WTC11 (cell line): Measurements from ENCODE around the gene ELOVL6. TPM values are rescaled to one million over a fixed set of nuclear protein-coding genes. Genes with fewer than 3 reads are reported as not detected.
A peak's percentile ranks its signal among the peaks of the same experiment; 100 is the strongest.

Source experiments
- ATAC-seq: fragments of 200-7000 bp; cut with Tn5 transposase; 2 replicates; pipeline ENCODE4 v1.10.0; 2021; ENCODE audit warnings: mild to moderate bottlenecking, moderate library complexity
- CTCF ChIA-PET: fragments of 300-600 bp; sonication (Branson Sonifier 250); formaldehyde crosslinking; loops from one replicate; lab custom pipeline; 2021; ENCODE audit warnings: antibody characterized with exemption; lab: Charles Lee
- POLR2A ChIA-PET: fragments of 350-600 bp; sonication (Branson Sonifier 250); formaldehyde crosslinking; loops from one replicate; lab custom pipeline; 2021; ENCODE audit warnings: antibody characterized with exemption; lab: Charles Lee
- DNase-seq: peaks from one replicate; pipeline ENCODE4 v3.0.0; 2021; ENCODE audit warnings: low spot score
- H3K27ac Mint-ChIP-seq: 2 replicates; pipeline ENCODE4 v1.8.0; 2021; ENCODE audit warnings: mixed read lengths
- H3K27me3 Mint-ChIP-seq: 2 replicates; pipeline ENCODE4 v1.8.0; 2021; ENCODE audit warnings: low read depth, mild to moderate bottlenecking, moderate library complexity, mixed read lengths
- H3K36me3 Mint-ChIP-seq: 2 replicates; pipeline ENCODE4 v1.8.0; 2021; ENCODE audit warnings: mixed read lengths
- H3K4me1 Mint-ChIP-seq: 2 replicates; pipeline ENCODE4 v1.8.0; 2022; ENCODE audit warnings: mixed read lengths
- H3K4me3 Mint-ChIP-seq: 2 replicates; pipeline ENCODE4 v1.8.0; 2021; ENCODE audit warnings: mild to moderate bottlenecking, moderate library complexity, mixed read lengths
- H3K9me3 Mint-ChIP-seq: 2 replicates; pipeline ENCODE4 v1.8.0; 2021; ENCODE audit warnings: mixed read lengths
- CBFB ChIP-seq: sonication (generic); formaldehyde crosslinking; IDR thresholded peaks from 2 replicates; pipeline ENCODE4 v1.8.1; 2022; ENCODE audit warnings: mild to moderate bottlenecking, low read depth, missing genetic modification reagents
- CREB1 ChIP-seq: sonication (generic); formaldehyde crosslinking; IDR thresholded peaks from 2 replicates; pipeline ENCODE4 v1.8.0; 2023; ENCODE audit warnings: mild to moderate bottlenecking, missing genetic modification reagents
- EMX1 ChIP-seq: fragments of 250-450 bp; sonication (Bioruptor Pico); IDR thresholded peaks from 2 replicates; pipeline ENCODE4 v1.8.0; 2021; ENCODE audit warnings: mild to moderate bottlenecking
- FOXK1 ChIP-seq: sonication (generic); formaldehyde crosslinking; IDR thresholded peaks from 2 replicates; pipeline ENCODE4 v1.8.0; 2022; ENCODE audit warnings: mild to moderate bottlenecking, moderate library complexity, missing genetic modification reagents
- GABPB1 ChIP-seq: sonication (generic); formaldehyde crosslinking; IDR thresholded peaks from 2 replicates; pipeline ENCODE4 v1.8.1; 2023; ENCODE audit warnings: mild to moderate bottlenecking, missing genetic modification reagents
- GTF2I ChIP-seq: fragments of 250-450 bp; sonication (Bioruptor Pico); conservative IDR thresholded peaks from 2 replicates; pipeline ENCODE4 v1.4.0; 2021; ENCODE audit warnings: mild to moderate bottlenecking
- NR2C2 ChIP-seq: sonication (generic); formaldehyde crosslinking; IDR thresholded peaks from 2 replicates; pipeline ENCODE4 v1.8.0; 2022; ENCODE audit warnings: mild to moderate bottlenecking, missing genetic modification reagents
- NR3C1 ChIP-seq: sonication (generic); formaldehyde crosslinking; conservative IDR thresholded peaks from 2 replicates; pipeline ENCODE4 v1.8.1; 2023; ENCODE audit warnings: low read depth, mild to moderate bottlenecking, missing genetic modification reagents
- SMAD4 ChIP-seq: sonication (generic); formaldehyde crosslinking; IDR thresholded peaks from 2 replicates; pipeline ENCODE4 v1.8.0; 2022; ENCODE audit warnings: mild to moderate bottlenecking, missing genetic modification reagents
- SOX15 ChIP-seq: fragments of 250-450 bp; sonication (Bioruptor Pico); IDR thresholded peaks from 2 replicates; pipeline ENCODE4 v1.9.0; 2021; ENCODE audit warnings: mild to moderate bottlenecking
- TCF7 ChIP-seq: sonication (generic); formaldehyde crosslinking; IDR thresholded peaks from 2 replicates; pipeline ENCODE4 v1.8.0; 2022; ENCODE audit warnings: mild to moderate bottlenecking, low read depth, missing genetic modification reagents, moderate library complexity
- TEAD4 ChIP-seq: sonication (generic); formaldehyde crosslinking; IDR thresholded peaks from 2 replicates; pipeline ENCODE4 v1.8.0; 2022; ENCODE audit warnings: mild to moderate bottlenecking, missing genetic modification reagents
- TP53 ChIP-seq: sonication (generic); formaldehyde crosslinking; IDR thresholded peaks from 2 replicates; pipeline ENCODE4 v1.8.1; 2023; ENCODE audit warnings: mild to moderate bottlenecking, missing genetic modification reagents
- ZBTB21 ChIP-seq: sonication (generic); formaldehyde crosslinking; IDR thresholded peaks from 2 replicates; pipeline ENCODE4 v1.8.1; 2023; ENCODE audit warnings: mild to moderate bottlenecking, missing genetic modification reagents, borderline replicate concordance
- ZNF219 ChIP-seq: sonication (generic); formaldehyde crosslinking; IDR thresholded peaks from 2 replicates; pipeline ENCODE4 v1.8.0; 2023; ENCODE audit warnings: missing genetic modification reagents, mild to moderate bottlenecking, borderline replicate concordance
- ZNF317 ChIP-seq: sonication (generic); formaldehyde crosslinking; IDR thresholded peaks from 2 replicates; pipeline ENCODE4 v1.8.1; 2023; ENCODE audit warnings: low read depth, mild to moderate bottlenecking, moderate library complexity, missing genetic modification reagents, borderline replicate concordance
- ZNF423 ChIP-seq: fragments of 250-450 bp; sonication (Bioruptor Pico); IDR thresholded peaks from 2 replicates; pipeline ENCODE4 v2.1.2; 2022; ENCODE audit warnings: mild to moderate bottlenecking, moderate library complexity
- total RNA-seq: library from RNA; stranded (reverse); gene quantifications from 3 replicates; pipeline ENCODE4 v1.2.3, GENCODE V29; 2021
- TF ChIP-seq, protein P1 (sequence below): sonication (generic); formaldehyde crosslinking; IDR thresholded peaks from 2 replicates; pipeline ENCODE4 v1.8.0; 2022; ENCODE audit warnings: mild to moderate bottlenecking, missing genetic modification reagents
- TF ChIP-seq, protein P2 (sequence below): sonication (generic); formaldehyde crosslinking; IDR thresholded peaks from 2 replicates; pipeline ENCODE4 v1.8.1; 2023; ENCODE audit warnings: mild to moderate bottlenecking, missing genetic modification reagents, moderate library complexity
- TF ChIP-seq, protein P3 (sequence below): sonication (generic); formaldehyde crosslinking; IDR thresholded peaks from 2 replicates; pipeline ENCODE4 v1.8.0; 2022; ENCODE audit warnings: mild to moderate bottlenecking, missing genetic modification reagents

ELOVL6 gene
- total RNA-seq, 1 experiment from 2014 or later = 87.4 TPM

GRCh38 chr4:110190249-110190648 is 8.2 kb downstream of the ELOVL6 start (continued):
- no peak for TF ChIP-seq SMAD4
- no peak for TF ChIP-seq CBFB (CRISPR knock-in tag)

GRCh38 chr4:110188113-110188512 is 10.3 kb downstream of the ELOVL6 start:
- POLR2A ChIA-PET = no interaction called here
- peak overlapping the region; percentile 69; the same call in 1 of the 2 replicates for H3K27ac Mint-ChIP-seq
- TF ChIP-seq, protein P1, sequence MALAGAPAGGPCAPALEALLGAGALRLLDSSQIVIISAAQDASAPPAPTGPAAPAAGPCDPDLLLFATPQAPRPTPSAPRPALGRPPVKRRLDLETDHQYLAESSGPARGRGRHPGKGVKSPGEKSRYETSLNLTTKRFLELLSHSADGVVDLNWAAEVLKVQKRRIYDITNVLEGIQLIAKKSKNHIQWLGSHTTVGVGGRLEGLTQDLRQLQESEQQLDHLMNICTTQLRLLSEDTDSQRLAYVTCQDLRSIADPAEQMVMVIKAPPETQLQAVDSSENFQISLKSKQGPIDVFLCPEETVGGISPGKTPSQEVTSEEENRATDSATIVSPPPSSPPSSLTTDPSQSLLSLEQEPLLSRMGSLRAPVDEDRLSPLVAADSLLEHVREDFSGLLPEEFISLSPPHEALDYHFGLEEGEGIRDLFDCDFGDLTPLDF (CRISPR knock-in tag) = no peak
- TF ChIP-seq, all 79 proteins: peak for 0
- CTCF ChIA-PET = no interaction called here
- no peaks in the 10 kb centered on the region for H3K9me3 Mint-ChIP-seq
- no peaks in the 10 kb centered on the region for H3K27me3 Mint-ChIP-seq
- DNase-seq (no peak), ATAC-seq (no peak)
- H3K4me1 Mint-ChIP-seq = peaks cover 45% of the 10 kb centered on the region
- H3K4me3 Mint-ChIP-seq = no peak overlapping the region
- H3K36me3 Mint-ChIP-seq = peaks cover 23% of the 10 kb centered on the region

GRCh38 chr4:110184791-110185155 is 13.6 kb downstream of the ELOVL6 start:
- Mint-ChIP-seq H3K4me3 (no peak overlapping the region), H3K9me3 (no peaks in the 10 kb centered on the region), H3K4me1 (peaks cover 37% of the 10 kb centered on the region), H3K27me3 (no peaks in the 10 kb centered on the region), H3K36me3 (peaks cover 15% of the 10 kb centered on the region; the same call in 1 of the 2 replicates), H3K27ac (peak overlapping the region; percentile 83)
- TF ChIP-seq ZNF219 (CRISPR knock-in tag) (no peak), TEAD4 (no peak), NR2C2 (CRISPR knock-in tag) (no peak), GTF2I (no peak), ZNF317 (CRISPR knock-in tag) (no peak), EMX1 (CRISPR knock-in tag) (no peak), ZNF423 (CRISPR knock-in tag) (no peak), NR3C1 (CRISPR knock-in tag) (no peak)
- TF ChIP-seq, protein P1 (CRISPR knock-in tag) = no peak
- TF ChIP-seq, protein P2, sequence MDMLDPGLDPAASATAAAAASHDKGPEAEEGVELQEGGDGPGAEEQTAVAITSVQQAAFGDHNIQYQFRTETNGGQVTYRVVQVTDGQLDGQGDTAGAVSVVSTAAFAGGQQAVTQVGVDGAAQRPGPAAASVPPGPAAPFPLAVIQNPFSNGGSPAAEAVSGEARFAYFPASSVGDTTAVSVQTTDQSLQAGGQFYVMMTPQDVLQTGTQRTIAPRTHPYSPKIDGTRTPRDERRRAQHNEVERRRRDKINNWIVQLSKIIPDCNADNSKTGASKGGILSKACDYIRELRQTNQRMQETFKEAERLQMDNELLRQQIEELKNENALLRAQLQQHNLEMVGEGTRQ (CRISPR knock-in tag) = no peak
- ATAC-seq (peak; percentile 28; the same call in 1 of the 2 replicates), DNase-seq (no peak)
- CTCF ChIA-PET = interaction anchor here (0.8 to 1.3 kb wide), 3 partner anchors 12 to 130 kb away, joined by 3 to 6 read pairs (median 3); no protein-coding TSS in a partner anchor
- POLR2A ChIA-PET = interaction anchor here (0.7 to 1.1 kb wide), 3 partner anchors 9 to 47 kb away, joined by 3 to 4 read pairs (median 3); partner anchors contain the start of gene ELOVL6

GRCh38 chr4:110184140-110184790 is 14.2 kb downstream of the ELOVL6 start:
- no peak for TF ChIP-seq SOX15 (CRISPR knock-in tag)
- no peak for TF ChIP-seq CREB1
- no peak for TF ChIP-seq ZBTB21 (CRISPR knock-in tag)
- no peak for TF ChIP-seq GABPB1 (CRISPR knock-in tag)
- no peak for TF ChIP-seq TP53 (CRISPR knock-in tag)
- TF ChIP-seq NR2C2 (CRISPR knock-in tag) = no peak
- no peak for TF ChIP-seq TCF7 (CRISPR knock-in tag)
- TF ChIP-seq FOXK1 (CRISPR knock-in tag) = no peak
- TF ChIP-seq, protein P3, sequence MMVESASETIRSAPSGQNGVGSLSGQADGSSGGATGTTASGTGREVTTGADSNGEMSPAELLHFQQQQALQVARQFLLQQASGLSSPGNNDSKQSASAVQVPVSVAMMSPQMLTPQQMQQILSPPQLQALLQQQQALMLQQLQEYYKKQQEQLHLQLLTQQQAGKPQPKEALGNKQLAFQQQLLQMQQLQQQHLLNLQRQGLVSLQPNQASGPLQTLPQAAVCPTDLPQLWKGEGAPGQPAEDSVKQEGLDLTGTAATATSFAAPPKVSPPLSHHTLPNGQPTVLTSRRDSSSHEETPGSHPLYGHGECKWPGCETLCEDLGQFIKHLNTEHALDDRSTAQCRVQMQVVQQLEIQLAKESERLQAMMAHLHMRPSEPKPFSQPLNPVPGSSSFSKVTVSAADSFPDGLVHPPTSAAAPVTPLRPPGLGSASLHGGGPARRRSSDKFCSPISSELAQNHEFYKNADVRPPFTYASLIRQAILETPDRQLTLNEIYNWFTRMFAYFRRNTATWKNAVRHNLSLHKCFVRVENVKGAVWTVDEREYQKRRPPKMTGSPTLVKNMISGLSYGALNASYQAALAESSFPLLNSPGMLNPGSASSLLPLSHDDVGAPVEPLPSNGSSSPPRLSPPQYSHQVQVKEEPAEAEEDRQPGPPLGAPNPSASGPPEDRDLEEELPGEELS (CRISPR knock-in tag) = no peak
- Mint-ChIP-seq H3K9me3 (no peaks in the 10 kb centered on the region), H3K36me3 (peaks cover 18% of the 10 kb centered on the region; the same call in 1 of the 2 replicates), H3K27me3 (no peaks in the 10 kb centered on the region), H3K4me3 (no peak overlapping the region), H3K4me1 (peaks cover 37% of the 10 kb centered on the region), H3K27ac (peak overlapping the region; percentile 83)
- DNase-seq = no peak
- ChIA-PET POLR2A (interaction anchor here (0.7 to 1.1 kb wide), 2 partner anchors 10 to 46 kb away, joined by 3 to 4 read pairs; no protein-coding TSS in a partner anchor), CTCF (interaction anchor here (0.8 to 1.3 kb wide), 3 partner anchors 12 to 131 kb away, joined by 3 to 6 read pairs (median 3); no protein-coding TSS in a partner anchor)
- peak; percentile 85 for ATAC-seq
